Cardiac muscle cell (in vitro differentiated cells and primary cell): ENCODE data around the gene TPP2. TPM values are rescaled to one million over a fixed set of nuclear protein-coding genes. Genes with fewer than 3 reads are reported as not detected.

ENCODE experiments used
- DNase-seq, 2 donors: peaks; one replicate each; pipeline versions ENCODE4 v3.0.0 to v3.0.0-alpha.2; 2010 to 2017; ENCODE audit warnings: low read depth in 1 of 2, low spot score in 1 of 2
- H3K27ac ChIP-seq: fragments of 200-600 bp; sonication (generic); 2 replicates; pipeline ENCODE4 v1.5.1; 2016
- H3K27me3 ChIP-seq: fragments of 200-600 bp; sonication (generic); 2 replicates; pipeline ENCODE4 v1.6.0; 2016; ENCODE audit warnings: control low read depth
- H3K36me3 ChIP-seq: fragments of 200-600 bp; sonication (generic); 2 replicates; pipeline ENCODE4 v1.5.1; 2016; ENCODE audit warnings: control low read depth
- H3K4me1 ChIP-seq: fragments of 200-600 bp; sonication (generic); 2 replicates; pipeline ENCODE4 v1.8.1; 2017; ENCODE audit warnings: low read depth, mild to moderate bottlenecking, mixed run types
- H3K4me3 ChIP-seq: fragments of 200-600 bp; sonication (generic); 2 replicates; pipeline ENCODE4 v1.5.1; 2016; ENCODE audit warnings: mild to moderate bottlenecking
- H3K9me3 ChIP-seq: fragments of 200-600 bp; sonication (generic); 2 replicates; pipeline ENCODE4 v1.5.1; 2017; ENCODE audit warnings: low read depth, mild to moderate bottlenecking, control low read depth
- CTCF ChIP-seq: IDR thresholded peaks from 2 replicates; pipeline ENCODE4 v1.5.1; 2012; ENCODE audit warnings: low read depth, mild to moderate bottlenecking, low read length
- polyA plus RNA-seq: library from polyadenylated mRNA; unstranded; fragments of >200 nt; fragmentation: Nextera tagmentation; extraction: Ambion mirVana; gene quantifications from 2 replicates; pipeline ENCODE4 v1.2.1, GENCODE V29; 2016
- total RNA-seq: library from RNA; depleted of rRNA; stranded (reverse); fragments of >200 nt; gene quantifications from 2 replicates; pipeline ENCODE4 v1.2.3, GENCODE V29; 2016

TPP2 gene
- total and polyA plus RNA-seq, 2 experiments from 2014 or later = 19.3 to 30.6 TPM

DNA sequence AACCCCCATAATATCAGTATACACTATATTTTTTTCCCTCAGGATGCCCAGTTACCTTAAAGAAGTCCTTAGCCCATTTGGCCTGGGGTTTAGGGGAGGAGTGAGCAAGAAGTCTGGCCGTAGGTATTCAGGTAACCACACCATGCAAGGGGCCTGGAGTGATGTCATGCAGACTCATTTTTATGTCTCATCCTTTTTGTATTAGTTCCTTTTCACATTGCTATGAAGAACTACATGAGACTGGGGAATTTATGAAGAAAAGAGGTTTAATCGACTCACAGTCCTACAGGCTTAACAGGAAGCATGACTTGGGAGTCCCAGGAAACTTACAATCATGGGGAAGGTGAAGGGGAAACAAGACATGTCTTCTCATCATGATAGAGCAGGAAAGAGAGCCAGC, 12.2 kb downstream of the TPP2 start:
- H3K9me3 ChIP-seq = no peaks in the 10 kb centered on the region
- H3K4me1 ChIP-seq = no peaks in the 10 kb centered on the region
- no peak for TF ChIP-seq CTCF
- DNase-seq = no peak
- H3K36me3 ChIP-seq = peaks cover 24% of the 10 kb centered on the region
- H3K27ac ChIP-seq = no peak overlapping the region
- no peaks in the 10 kb centered on the region for H3K27me3 ChIP-seq
- H3K4me3 ChIP-seq = no peak overlapping the region

GRCh38 chr13:102609696-102610095, 12.9 kb downstream of the TPP2 start:
- no peak for DNase-seq
- no peak overlapping the region for H3K27ac ChIP-seq
- no peak overlapping the region for H3K4me3 ChIP-seq
- no peaks in the 10 kb centered on the region for H3K4me1 ChIP-seq
- no peaks in the 10 kb centered on the region for H3K27me3 ChIP-seq
- H3K9me3 ChIP-seq = no peaks in the 10 kb centered on the region
- peaks cover 24% of the 10 kb centered on the region for H3K36me3 ChIP-seq
- TF ChIP-seq CTCF = no peak

GRCh38 chr13:102610296-102610895, 13.6 kb downstream of the TPP2 start:
- no peak for DNase-seq
- H3K27ac ChIP-seq = no peak overlapping the region
- no peak overlapping the region for H3K4me3 ChIP-seq
- H3K4me1 ChIP-seq = no peaks in the 10 kb centered on the region
- no peaks in the 10 kb centered on the region for H3K27me3 ChIP-seq
- TF ChIP-seq CTCF = no peak
- H3K9me3 ChIP-seq = no peaks in the 10 kb centered on the region
- peaks cover 22% of the 10 kb centered on the region for H3K36me3 ChIP-seq

- Histone ChIP-seq H3K27ac (no peak overlapping the region), H3K27me3 (no peaks in the 10 kb centered on the region), H3K4me3 (no peak overlapping the region), H3K9me3 (no peaks in the 10 kb centered on the region), H3K36me3 (peaks cover 50% of the 10 kb centered on the region), H3K4me1 (no peaks in the 10 kb centered on the region)
- no peak for DNase-seq
- TF ChIP-seq CTCF = no peak
Observed at GRCh38 chr13:102617697-102618350, 21.0 kb downstream of the TPP2 start.

DNA sequence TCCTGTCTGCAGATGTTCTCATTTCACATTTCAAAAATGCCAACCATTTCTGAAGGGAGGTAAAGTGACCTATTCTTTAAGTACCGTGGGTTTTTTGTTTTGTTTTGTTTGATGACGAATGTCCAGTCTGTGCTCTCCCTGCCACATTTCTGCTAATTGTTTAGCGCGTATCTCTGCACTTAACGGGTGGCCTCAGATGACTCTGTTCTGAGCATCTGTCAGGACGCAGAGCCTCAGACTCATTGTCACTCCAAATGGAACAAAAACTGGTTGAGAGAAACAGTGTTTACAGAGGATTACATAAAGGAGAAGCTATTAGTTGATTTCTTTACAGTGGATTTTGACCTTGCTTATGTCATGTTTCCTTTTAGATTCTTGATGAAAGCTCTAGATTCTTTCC, 23.7 kb downstream of the TPP2 start:
- DNase-seq = no peak

More for the DNA sequence above, 23.7 kb downstream of the TPP2 start:
- no peak for TF ChIP-seq CTCF
- Histone ChIP-seq H3K27ac (no peak overlapping the region), H3K27me3 (no peaks in the 10 kb centered on the region), H3K4me3 (no peak overlapping the region), H3K9me3 (no peaks in the 10 kb centered on the region), H3K4me1 (no peaks in the 10 kb centered on the region), H3K36me3 (peaks cover 61% of the 10 kb centered on the region)
